ENCODE measurements around the gene PCGF5.
"Not testable (repeated sequence)": the region's sequence is repeated elsewhere in the genome, so short reads cannot be mapped to it uniquely, and the experiment has no call there.

The PCGF5 gene

GRCh38 chr10:91220194-91220953 is at the start of gene PCGF5:
TSS of gene PCGF5 (plus strand) at chr10:91220663. CDS start at chr10:91222872, 2,209 bp downstream.
- peak; percentile 17 for DNase-seq

- DNase-seq = no peak
Observed at GRCh38 chr10:91171485-91171884, 49.0 kb upstream of the PCGF5 start.

GRCh38 chr10:91172348-91172747 is 48.1 kb upstream of the PCGF5 start:
- no peak for DNase-seq

- no peak for DNase-seq
Observed at GRCh38 chr10:91185239-91185875, 35.1 kb upstream of the PCGF5 start.

GRCh38 chr10:91187156-91187555 is 33.3 kb upstream of the PCGF5 start:
- no peak for DNase-seq

- DNase-seq = not testable (repeated sequence)
Observed at GRCh38 chr10:91188010-91188409, 32.5 kb upstream of the PCGF5 start.

- no peak for DNase-seq
Observed at GRCh38 chr10:91188889-91189288, 31.6 kb upstream of the PCGF5 start.

- DNase-seq = no peak
Observed at GRCh38 chr10:91190388-91190870, 30.0 kb upstream of the PCGF5 start.

- DNase-seq = no peak
Observed at GRCh38 chr10:91190876-91191583, 29.4 kb upstream of the PCGF5 start.

GRCh38 chr10:91191584-91191919 is 28.9 kb upstream of the PCGF5 start:
- no peak for DNase-seq

GRCh38 chr10:91194497-91195179 is 25.8 kb upstream of the PCGF5 start:
- no peak for DNase-seq

- DNase-seq = no peak
Observed at GRCh38 chr10:91196268-91197048, 24.0 kb upstream of the PCGF5 start.

- DNase-seq = no peak
Observed at GRCh38 chr10:91197127-91197526, 23.3 kb upstream of the PCGF5 start.

GRCh38 chr10:91198781-91199180 is 21.7 kb upstream of the PCGF5 start:
- DNase-seq = no peak

GRCh38 chr10:91200314-91201212 is 19.9 kb upstream of the PCGF5 start:
- DNase-seq = no peak

GRCh38 chr10:91201213-91201996 is 19.1 kb upstream of the PCGF5 start:
- no peak for DNase-seq

GRCh38 chr10:91206427-91206826 is 14.0 kb upstream of the PCGF5 start:
- DNase-seq = no peak

- no peak for DNase-seq
Observed at GRCh38 chr10:91206837-91207474, 13.5 kb upstream of the PCGF5 start.

- no peak for DNase-seq
Observed at GRCh38 chr10:91208642-91209041, 11.8 kb upstream of the PCGF5 start.

GRCh38 chr10:91210014-91210413 is 10.4 kb upstream of the PCGF5 start:
- peak; percentile 69 for DNase-seq
